Osteoblast (primary cell): Measurements from ENCODE around the gene DCLRE1A. TPM values are rescaled to one million over a fixed set of nuclear protein-coding genes. Genes with fewer than 3 reads are reported as not detected.

ENCODE experiments used
- DNase-seq: peaks from one replicate; pipeline ENCODE4 v3.0.0; 2011; ENCODE audit warnings: low spot score, mixed read lengths; ENCODE audit not compliant: insufficient read length; ENCODE audit errors: missing footprints
- H2AFZ ChIP-seq: 2 replicates; pipeline ENCODE4 v1.6.0; 2011; ENCODE audit warnings: mild to moderate bottlenecking, low read length
- H3K27ac ChIP-seq: 2 replicates; pipeline ENCODE4 v1.5.1; 2011; ENCODE audit warnings: mild to moderate bottlenecking, low read depth, low read length, moderate library complexity
- H3K27me3 ChIP-seq: 2 replicates; pipeline ENCODE4 v1.6.0; 2012; ENCODE audit warnings: mild to moderate bottlenecking, control low read depth, inconsistent platforms, low read length, moderate library complexity; ENCODE audit not compliant: insufficient read depth
- H3K36me3 ChIP-seq: 2 replicates; pipeline ENCODE4 v1.5.1; 2011; ENCODE audit warnings: mild to moderate bottlenecking, low read length, control low read depth, moderate library complexity; ENCODE audit not compliant: insufficient read depth
- H3K4me1 ChIP-seq: 2 replicates; pipeline ENCODE4 v1.5.1; 2011; ENCODE audit warnings: mild to moderate bottlenecking, low read length, control low read depth, moderate library complexity; ENCODE audit not compliant: insufficient read depth
- H3K4me2 ChIP-seq: 2 replicates; pipeline ENCODE4 v1.6.0; 2011; ENCODE audit warnings: mild to moderate bottlenecking, low read length; ENCODE audit not compliant: insufficient read depth
- H3K4me3 ChIP-seq: fragments of 200-600 bp; sonication (generic); 3 replicates; pipeline ENCODE4 v1.5.1; 2012; ENCODE audit warnings: mild to moderate bottlenecking, low read length, inconsistent platforms; ENCODE audit not compliant: insufficient read depth
- H3K79me2 ChIP-seq: 2 replicates; pipeline ENCODE4 v1.6.0; 2012; ENCODE audit warnings: mild to moderate bottlenecking, low read length, control low read depth, inconsistent platforms; ENCODE audit not compliant: insufficient read depth
- H3K9me3 ChIP-seq: 2 replicates; pipeline ENCODE4 v1.5.1; 2011; ENCODE audit warnings: low read depth, low read length, control low read depth
- H4K20me1 ChIP-seq: 2 replicates; pipeline ENCODE4 v1.6.0; 2012; ENCODE audit warnings: mild to moderate bottlenecking, low read length, control low read depth; ENCODE audit not compliant: insufficient read depth
- CTCF ChIP-seq: IDR thresholded peaks from 2 replicates; pipeline ENCODE4 v1.5.1; 2011; ENCODE audit warnings: mild to moderate bottlenecking, low read depth, low read length, moderate library complexity; ENCODE audit errors: extremely low read depth
- total RNA-seq: library from RNA; depleted of rRNA; stranded (reverse); fragments of >200 nt; gene quantifications from 2 replicates; pipeline ENCODE4 v1.2.3, GENCODE V29; 2012

The DCLRE1A gene
- total RNA-seq, 1 donor = 5.1 TPM

GRCh38 chr10:113854761-113855588 is 1.1 kb upstream of the DCLRE1A start:
- Histone ChIP-seq H2AFZ (peak overlapping the region; percentile 99), H3K4me2 (peak overlapping the region; percentile 99), H3K27ac (peak overlapping the region; percentile 95), H3K36me3 (peaks cover 7% of the 10 kb centered on the region), H3K9me3 (no peaks in the 10 kb centered on the region), H4K20me1 (no peaks in the 10 kb centered on the region), H3K4me1 (peaks cover 19% of the 10 kb centered on the region), H3K79me2 (peaks cover 38% of the 10 kb centered on the region), H3K27me3 (no peaks in the 10 kb centered on the region), H3K4me3 (peak overlapping the region; percentile 93)
- DNase-seq = peak; percentile 89
- no peak for TF ChIP-seq CTCF

GRCh38 chr10:113853578-113854012 is 287 bp downstream of the DCLRE1A start:
- Histone ChIP-seq H3K9me3 (no peaks in the 10 kb centered on the region), H3K4me3 (peak overlapping the region; percentile 93), H3K4me1 (peaks cover 19% of the 10 kb centered on the region), H3K27ac (peak overlapping the region; percentile 95), H3K27me3 (no peaks in the 10 kb centered on the region), H2AFZ (peak overlapping the region; percentile 99), H3K36me3 (no peaks in the 10 kb centered on the region), H3K79me2 (peaks cover 38% of the 10 kb centered on the region), H3K4me2 (peak overlapping the region; percentile 99), H4K20me1 (no peaks in the 10 kb centered on the region)
- no peak for TF ChIP-seq CTCF
- no peak for DNase-seq

- Histone ChIP-seq H3K9me3 (no peaks in the 10 kb centered on the region), H3K4me3 (no peak overlapping the region), H4K20me1 (no peaks in the 10 kb centered on the region), H3K27ac (no peak overlapping the region), H3K4me1 (peaks cover 5% of the 10 kb centered on the region), H3K36me3 (no peaks in the 10 kb centered on the region), H3K4me2 (no peak overlapping the region), H3K27me3 (no peaks in the 10 kb centered on the region), H3K79me2 (peaks cover 6% of the 10 kb centered on the region), H2AFZ (no peak overlapping the region)
- DNase-seq = no peak
- no peak for TF ChIP-seq CTCF
Observed at GRCh38 chr10:113849946-113850345, 3.9 kb downstream of the DCLRE1A start.

GRCh38 chr10:113849140-113849803 is 4.6 kb downstream of the DCLRE1A start:
- Histone ChIP-seq H3K4me3 (no peak overlapping the region), H3K9me3 (no peaks in the 10 kb centered on the region), H3K27me3 (no peaks in the 10 kb centered on the region), H3K36me3 (no peaks in the 10 kb centered on the region), H2AFZ (no peak overlapping the region), H3K4me2 (no peak overlapping the region), H3K27ac (no peak overlapping the region), H4K20me1 (no peaks in the 10 kb centered on the region), H3K79me2 (no peaks in the 10 kb centered on the region), H3K4me1 (peaks cover 5% of the 10 kb centered on the region)
- TF ChIP-seq CTCF = no peak
- DNase-seq = no peak
